Measurements from ENCODE around the gene NKAIN4. TPM values are rescaled to one million over a fixed set of nuclear protein-coding genes. Genes with fewer than 3 reads are reported as not detected.
A peak's percentile ranks its signal among the peaks of the same experiment; 100 is the strongest.

NKAIN4 gene
- total RNA-seq, 4 donors from 2014 or later, result 0.79 TPM; not detected in 3

GRCh38 chr20:63216849-63217471, 37.3 kb downstream of the NKAIN4 start:
- TF ChIP-seq EP300 (IDR thresholded peaks at IDR 0.05; ENCODE audit: low read depth), result no peak
- no peak for TF ChIP-seq POLR2AphosphoS5 (IDR thresholded peaks at IDR 0.05)
- TF ChIP-seq POLR2A (IDR thresholded peaks at IDR 0.05), result no peak
- TF ChIP-seq CTCF (IDR thresholded peaks at IDR 0.05), result no peak
- H3K4me1 ChIP-seq, result peaks cover 11 to 35% (median 31%) of the 10 kb centered on the region in 4 donors
- DNase-seq, result no peak
- H3K27me3 ChIP-seq, result peaks cover 4% of the 10 kb centered on the region
- H3K9me3 ChIP-seq, result no peaks in the 10 kb centered on the region
- H3K4me3 ChIP-seq, result peak overlapping the region in 3 of 4 donors; percentile 88 to 99 (median 96)
- intact Hi-C loops (cut with DNase I; ENCODE audit: low total_unique reads) (no loop called here), in situ Hi-C loops (cut with MboI; ENCODE audit: low pct_ligation_motif_present in 1 of 4, low pct_unique_long_range_greater_than_20kb in 1 of 4, low sequenced_read_pairs in 3 of 4) (no loop called here)
- peak overlapping the region; percentile 81 to 91 (median 83) for H3K27ac ChIP-seq
- H3K36me3 ChIP-seq, result peaks cover 0 to 9% (median 0%) of the 10 kb centered on the region in 4 donors
- WGBS, 2 donors (ENCODE audit: low coverage in 1 of 2), result 73 to 100% methylated on average over 1 to 13 of the region's 13 CpGs

- intact Hi-C loops (cut with DNase I; ENCODE audit: low total_unique reads), result no loop called here
- H3K27ac ChIP-seq, result peak within 1 kb of the TSS; percentile 82 to 92 (median 88)
- H3K4me3 ChIP-seq, result peak within 1 kb of the TSS; percentile 88 to 99 (median 96)
- DNase-seq, result peak; percentile 98
- no peaks in the 10 kb centered on the region for H3K27me3 ChIP-seq
- WGBS, 2 donors (ENCODE audit: low coverage in 1 of 2), result 1% methylated on average over 63 of the region's 96 CpGs; no CpG with 5 or more reads in 1 of the 2 donors
- peaks cover 11 to 36% (median 31%) of the 10 kb centered on the region in 4 donors for H3K4me1 ChIP-seq
- TF ChIP-seq EP300 (IDR thresholded peaks at IDR 0.05; ENCODE audit: low read depth), result no peak
- TF ChIP-seq CTCF (IDR thresholded peaks at IDR 0.05), result no peak
- TF ChIP-seq POLR2A (IDR thresholded peaks at IDR 0.05), result peak; percentile 65
- peak; percentile 68 to 78 (median 75) for TF ChIP-seq POLR2AphosphoS5 (IDR thresholded peaks at IDR 0.05)
- peaks cover 0 to 9% (median 2%) of the 10 kb centered on the region in 4 donors for H3K36me3 ChIP-seq
- H3K9me3 ChIP-seq, result no peaks in the 10 kb centered on the region
- in situ Hi-C loops (cut with MboI; ENCODE audit: low pct_ligation_motif_present in 1 of 4, low pct_unique_long_range_greater_than_20kb in 1 of 4, low sequenced_read_pairs in 3 of 4), result no loop called here
These were observed 38.0 kb downstream of the NKAIN4 start, which contains the start of gene YTHDF1 for GRCh38 chr20:63216041-63216848. Gene YTHDF1, minus strand, starts transcription at chr20:63216131. Its CDS starts 239 bp downstream, at chr20:63215892.

GRCh38 chr20:63215101-63216040, 38.9 kb downstream of the NKAIN4 start:
- H3K27ac ChIP-seq, result peak overlapping the region; percentile 82 to 92 (median 88)
- no peak for TF ChIP-seq POLR2A (IDR thresholded peaks at IDR 0.05)
- TF ChIP-seq CTCF (IDR thresholded peaks at IDR 0.05), result peak in 3 of 5 experiments; percentile 16 to 31 (median 22)
- intact Hi-C loops (cut with DNase I; ENCODE audit: low total_unique reads), result no loop called here
- in situ Hi-C loops (cut with MboI; ENCODE audit: low pct_ligation_motif_present in 1 of 4, low pct_unique_long_range_greater_than_20kb in 1 of 4, low sequenced_read_pairs in 3 of 4), result no loop called here
- no peaks in the 10 kb centered on the region for H3K27me3 ChIP-seq
- H3K4me3 ChIP-seq, result peak overlapping the region; percentile 88 to 99 (median 96)
- 2 to 67% methylated on average over 1 to 66 of the region's 81 CpGs for WGBS, 2 donors (ENCODE audit: low coverage in 1 of 2)
- peak; percentile 23 for DNase-seq
- peaks cover 11 to 36% (median 31%) of the 10 kb centered on the region in 4 donors for H3K4me1 ChIP-seq
- peaks cover 0 to 9% (median 4%) of the 10 kb centered on the region in 4 donors for H3K36me3 ChIP-seq
- H3K9me3 ChIP-seq, result no peaks in the 10 kb centered on the region

Data from transverse colon (tissue), 4 donors.